HFF-Myc (cell line): ENCODE measurements around the gene TDRD12.

Source experiments
- DNase-seq: peaks from one replicate; pipeline ENCODE4 v3.0.0-alpha.2; 2011; ENCODE audit warnings: low read depth; ENCODE audit errors: extremely low read depth
- H3K4me3 ChIP-seq: replicated peaks from 2 replicates; pipeline ENCODE4 v1.5.1; 2011; ENCODE audit warnings: low read depth, mild to moderate bottlenecking, control low read depth, low read length
- TF ChIP-seq, protein P1 (sequence below): IDR thresholded peaks from 2 replicates; pipeline ENCODE4 v1.5.1; 2012; ENCODE audit warnings: mild to moderate bottlenecking, low read depth, low read length, control low read depth; ENCODE audit errors: missing control alignments

TDRD12 gene

DNA sequence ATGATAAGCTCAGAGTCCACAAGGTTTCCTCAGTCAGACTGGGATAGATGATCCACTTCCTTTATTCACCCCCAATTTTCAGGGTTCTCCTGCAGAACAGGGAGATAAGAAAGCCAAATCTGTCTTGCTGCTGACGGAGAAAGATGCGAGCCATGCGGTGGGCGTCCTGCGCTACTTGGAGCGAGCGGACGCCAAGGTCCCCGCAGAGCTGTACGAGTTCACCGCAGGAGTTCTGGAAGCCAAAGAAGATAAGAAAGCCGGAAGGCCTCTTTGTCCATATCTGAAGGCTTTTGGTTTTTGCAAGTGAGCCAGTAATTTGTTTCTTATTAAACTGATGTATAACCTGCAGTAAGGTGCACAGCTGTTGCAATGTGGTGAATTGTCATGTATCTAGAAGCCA, 83.3 kb downstream of the TDRD12 start:
- TF ChIP-seq, protein P1, sequence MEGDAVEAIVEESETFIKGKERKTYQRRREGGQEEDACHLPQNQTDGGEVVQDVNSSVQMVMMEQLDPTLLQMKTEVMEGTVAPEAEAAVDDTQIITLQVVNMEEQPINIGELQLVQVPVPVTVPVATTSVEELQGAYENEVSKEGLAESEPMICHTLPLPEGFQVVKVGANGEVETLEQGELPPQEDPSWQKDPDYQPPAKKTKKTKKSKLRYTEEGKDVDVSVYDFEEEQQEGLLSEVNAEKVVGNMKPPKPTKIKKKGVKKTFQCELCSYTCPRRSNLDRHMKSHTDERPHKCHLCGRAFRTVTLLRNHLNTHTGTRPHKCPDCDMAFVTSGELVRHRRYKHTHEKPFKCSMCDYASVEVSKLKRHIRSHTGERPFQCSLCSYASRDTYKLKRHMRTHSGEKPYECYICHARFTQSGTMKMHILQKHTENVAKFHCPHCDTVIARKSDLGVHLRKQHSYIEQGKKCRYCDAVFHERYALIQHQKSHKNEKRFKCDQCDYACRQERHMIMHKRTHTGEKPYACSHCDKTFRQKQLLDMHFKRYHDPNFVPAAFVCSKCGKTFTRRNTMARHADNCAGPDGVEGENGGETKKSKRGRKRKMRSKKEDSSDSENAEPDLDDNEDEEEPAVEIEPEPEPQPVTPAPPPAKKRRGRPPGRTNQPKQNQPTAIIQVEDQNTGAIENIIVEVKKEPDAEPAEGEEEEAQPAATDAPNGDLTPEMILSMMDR, result no peak
- no peak for DNase-seq

DNA sequence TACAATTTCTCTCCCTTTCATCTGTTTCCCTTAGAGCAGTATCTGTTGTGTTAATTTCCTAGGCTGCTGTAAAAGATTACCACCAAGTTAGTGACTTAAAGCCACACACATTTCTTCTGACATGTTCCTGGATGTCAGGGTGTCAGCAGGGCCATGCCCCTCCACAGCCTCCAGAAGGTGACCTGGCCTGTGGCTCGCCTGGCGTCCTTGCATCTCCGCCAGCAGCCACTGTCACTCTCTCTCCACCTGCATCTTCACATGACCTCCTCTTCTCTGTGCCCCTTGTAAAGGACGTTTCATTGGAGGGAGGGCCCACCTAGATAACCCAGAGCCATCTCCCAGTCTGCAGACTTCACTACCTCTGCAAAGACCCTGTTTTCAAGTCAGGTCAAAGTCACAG, 88.7 kb downstream of the TDRD12 start:
- no peak overlapping the region for H3K4me3 ChIP-seq
- no peak for DNase-seq
- TF ChIP-seq, protein P1, result no peak

More for the DNA sequence above, 83.3 kb downstream of the TDRD12 start:
- no peak overlapping the region for H3K4me3 ChIP-seq

DNA sequence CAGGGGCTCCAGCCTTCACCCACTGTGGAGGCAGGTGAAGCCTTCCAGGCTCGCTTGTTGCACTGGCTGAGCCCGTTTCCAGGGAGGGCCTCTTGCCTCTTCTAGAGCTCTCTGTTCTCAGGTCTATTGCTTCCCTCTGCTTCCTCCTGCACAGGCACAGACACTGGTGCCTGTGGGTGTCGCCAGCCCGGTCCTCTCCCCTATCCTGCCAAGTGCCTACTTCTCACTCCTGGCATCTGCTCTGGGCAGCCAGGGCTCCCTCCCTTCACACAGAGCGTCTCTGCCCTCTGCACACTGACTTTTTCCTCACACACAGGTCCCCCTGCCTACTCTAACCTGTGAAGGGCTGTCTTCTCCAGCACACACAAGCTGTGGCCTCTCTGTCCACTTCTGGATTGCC, 89.7 kb downstream of the TDRD12 start:
- TF ChIP-seq, protein P1, result no peak
- H3K4me3 ChIP-seq, result no peak overlapping the region
- no peak for DNase-seq

DNA sequence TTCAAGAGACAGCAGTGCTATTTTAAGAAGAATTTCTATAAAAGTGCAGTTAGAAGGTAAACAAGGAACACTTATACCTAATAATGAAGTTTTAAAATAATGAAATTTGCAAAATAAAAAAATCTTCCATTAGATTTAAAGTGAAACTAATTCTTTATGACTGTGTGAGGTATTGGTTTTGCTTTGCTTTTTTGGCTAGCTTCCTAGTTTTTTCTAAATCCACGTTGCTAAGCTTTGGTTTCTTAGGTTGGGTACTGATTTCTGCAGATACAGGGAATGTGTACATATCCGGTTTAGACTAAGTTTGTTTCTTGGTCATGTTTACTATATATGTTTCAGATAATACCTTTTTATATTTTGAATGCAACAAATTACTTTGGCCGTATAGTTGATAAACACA, 90.2 kb downstream of the TDRD12 start:
- H3K4me3 ChIP-seq, result no peak overlapping the region
- TF ChIP-seq, protein P1, result no peak
- DNase-seq, result no peak

DNA sequence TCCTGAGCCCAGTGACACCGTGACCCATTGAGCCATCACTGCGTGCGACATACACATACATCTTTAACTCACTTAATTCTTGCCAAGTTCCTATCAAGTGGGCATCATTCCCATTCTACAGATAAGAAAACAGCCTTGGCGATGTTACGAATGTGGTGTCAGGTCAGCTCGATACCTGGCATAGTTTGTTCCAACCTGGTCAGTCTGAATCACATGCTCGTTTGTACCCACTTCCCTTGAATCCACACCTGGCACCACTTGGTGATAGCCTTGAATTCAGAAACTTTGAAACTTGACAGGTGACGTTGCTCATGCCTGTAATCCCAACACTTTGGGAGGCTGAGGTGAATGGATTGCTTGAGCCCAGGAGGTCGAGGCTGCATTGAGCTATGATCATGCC, 90.9 kb downstream of the TDRD12 start:
- DNase-seq, result no peak
- H3K4me3 ChIP-seq, result no peak overlapping the region
- TF ChIP-seq, protein P1, result no peak

DNA sequence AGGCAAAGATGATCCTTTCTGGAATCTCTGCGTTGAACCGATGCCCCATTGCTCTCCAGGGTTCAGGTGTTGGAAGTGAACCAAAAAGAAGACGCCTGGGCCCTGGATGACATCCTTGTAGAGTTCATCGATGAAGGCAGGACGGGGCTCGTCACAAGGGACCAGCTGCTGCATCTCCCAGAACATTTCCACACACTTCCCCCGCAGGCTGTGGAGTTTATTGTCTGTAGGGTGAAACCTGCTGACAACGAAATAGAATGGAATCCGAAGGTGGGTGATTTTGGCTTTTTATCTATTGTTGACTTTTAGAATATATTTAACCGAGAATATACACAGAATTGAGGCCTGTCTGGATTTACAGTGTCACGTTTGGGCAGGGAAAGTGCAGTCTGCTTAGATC, 91.6 kb downstream of the TDRD12 start:
- no peak overlapping the region for H3K4me3 ChIP-seq
- DNase-seq, result no peak
- TF ChIP-seq, protein P1, result no peak

DNA sequence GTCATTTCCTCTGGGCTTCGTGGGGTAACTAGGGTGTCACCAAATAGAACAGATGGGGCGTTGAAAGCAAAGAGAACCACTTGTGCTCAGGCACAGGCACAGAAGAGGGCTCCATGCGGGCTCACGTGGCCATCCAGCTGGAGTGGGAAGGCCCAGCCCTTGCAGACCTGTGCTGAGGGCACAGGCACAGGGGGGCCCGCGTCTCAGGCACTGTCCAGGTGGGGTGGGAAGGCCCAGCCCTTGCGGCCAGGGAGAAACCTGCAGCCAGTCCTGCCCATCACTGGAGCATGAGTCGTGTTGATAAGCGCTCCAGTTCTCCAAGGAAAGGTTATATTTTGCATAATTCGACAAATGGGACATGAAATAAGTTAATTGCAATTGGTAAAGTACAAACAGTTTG, 92.5 kb downstream of the TDRD12 start:
- no peak overlapping the region for H3K4me3 ChIP-seq
- DNase-seq, result no peak
- TF ChIP-seq, protein P1, result no peak
